AG08395 (cell line): ENCODE measurements around the gene GOLGA3.
A peak's percentile ranks its signal among the peaks of the same experiment; 100 is the strongest.
"Not testable (repeated sequence)": the region's sequence is repeated elsewhere in the genome, so short reads cannot be mapped to it uniquely, and the experiment has no call there.

Source experiments
- DNase-seq: peaks from one replicate; pipeline ENCODE4 v3.0.0; 2012; ENCODE audit warnings: mixed read lengths, low spot score

Gene GOLGA3, protein sequence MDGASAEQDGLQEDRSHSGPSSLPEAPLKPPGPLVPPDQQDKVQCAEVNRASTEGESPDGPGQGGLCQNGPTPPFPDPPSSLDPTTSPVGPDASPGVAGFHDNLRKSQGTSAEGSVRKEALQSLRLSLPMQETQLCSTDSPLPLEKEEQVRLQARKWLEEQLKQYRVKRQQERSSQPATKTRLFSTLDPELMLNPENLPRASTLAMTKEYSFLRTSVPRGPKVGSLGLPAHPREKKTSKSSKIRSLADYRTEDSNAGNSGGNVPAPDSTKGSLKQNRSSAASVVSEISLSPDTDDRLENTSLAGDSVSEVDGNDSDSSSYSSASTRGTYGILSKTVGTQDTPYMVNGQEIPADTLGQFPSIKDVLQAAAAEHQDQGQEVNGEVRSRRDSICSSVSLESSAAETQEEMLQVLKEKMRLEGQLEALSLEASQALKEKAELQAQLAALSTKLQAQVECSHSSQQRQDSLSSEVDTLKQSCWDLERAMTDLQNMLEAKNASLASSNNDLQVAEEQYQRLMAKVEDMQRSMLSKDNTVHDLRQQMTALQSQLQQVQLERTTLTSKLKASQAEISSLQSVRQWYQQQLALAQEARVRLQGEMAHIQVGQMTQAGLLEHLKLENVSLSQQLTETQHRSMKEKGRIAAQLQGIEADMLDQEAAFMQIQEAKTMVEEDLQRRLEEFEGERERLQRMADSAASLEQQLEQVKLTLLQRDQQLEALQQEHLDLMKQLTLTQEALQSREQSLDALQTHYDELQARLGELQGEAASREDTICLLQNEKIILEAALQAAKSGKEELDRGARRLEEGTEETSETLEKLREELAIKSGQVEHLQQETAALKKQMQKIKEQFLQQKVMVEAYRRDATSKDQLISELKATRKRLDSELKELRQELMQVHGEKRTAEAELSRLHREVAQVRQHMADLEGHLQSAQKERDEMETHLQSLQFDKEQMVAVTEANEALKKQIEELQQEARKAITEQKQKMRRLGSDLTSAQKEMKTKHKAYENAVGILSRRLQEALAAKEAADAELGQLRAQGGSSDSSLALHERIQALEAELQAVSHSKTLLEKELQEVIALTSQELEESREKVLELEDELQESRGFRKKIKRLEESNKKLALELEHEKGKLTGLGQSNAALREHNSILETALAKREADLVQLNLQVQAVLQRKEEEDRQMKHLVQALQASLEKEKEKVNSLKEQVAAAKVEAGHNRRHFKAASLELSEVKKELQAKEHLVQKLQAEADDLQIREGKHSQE (N-terminal part only)

DNA sequence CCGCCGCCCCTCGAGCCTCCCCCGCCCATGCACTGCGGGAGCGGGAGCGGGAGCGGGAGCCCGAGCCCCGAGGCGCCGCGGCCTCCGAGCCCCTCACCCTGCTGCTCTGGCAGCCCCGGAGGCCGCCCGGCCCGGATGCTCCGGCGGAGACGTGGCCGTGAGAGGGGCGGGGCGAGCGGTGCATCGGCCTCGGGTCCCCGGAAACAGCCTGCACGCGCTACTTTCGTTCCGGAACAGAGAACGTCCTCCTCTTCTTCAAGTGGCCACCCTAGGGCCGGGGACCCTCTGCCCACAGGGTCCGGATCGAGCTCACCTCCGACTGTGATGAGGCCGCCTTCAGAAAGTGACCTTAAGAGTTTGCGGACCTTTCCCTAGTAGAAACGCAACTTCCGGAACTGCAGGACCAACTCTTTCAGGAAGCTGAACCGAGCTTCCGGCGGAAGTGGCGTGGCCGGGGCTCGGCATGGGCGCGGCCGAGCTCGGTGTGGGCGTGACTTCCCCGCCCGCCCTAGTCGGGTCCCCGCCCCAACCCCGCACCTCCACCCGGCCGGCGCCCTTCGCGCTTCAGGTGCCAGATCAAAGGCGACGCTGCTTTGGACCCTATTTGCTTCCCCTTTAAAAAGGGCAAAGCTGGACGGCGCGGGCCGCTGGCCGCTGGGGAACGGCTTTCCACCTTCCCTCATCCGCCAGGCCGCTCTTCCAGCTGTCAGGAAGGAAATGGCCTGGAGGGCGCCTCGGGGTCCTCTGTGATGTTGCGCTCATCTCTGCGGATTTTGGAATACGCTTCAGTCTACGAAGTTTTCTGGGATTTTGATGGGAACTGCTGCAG lies at the start of gene GOLGA3:
Gene GOLGA3, minus strand, starts transcription at position 164 of the 829 bp plus-strand sequence. CDS start 6,741 bp downstream, outside the sequence.
- DNase-seq, result peak; percentile 99

DNA sequence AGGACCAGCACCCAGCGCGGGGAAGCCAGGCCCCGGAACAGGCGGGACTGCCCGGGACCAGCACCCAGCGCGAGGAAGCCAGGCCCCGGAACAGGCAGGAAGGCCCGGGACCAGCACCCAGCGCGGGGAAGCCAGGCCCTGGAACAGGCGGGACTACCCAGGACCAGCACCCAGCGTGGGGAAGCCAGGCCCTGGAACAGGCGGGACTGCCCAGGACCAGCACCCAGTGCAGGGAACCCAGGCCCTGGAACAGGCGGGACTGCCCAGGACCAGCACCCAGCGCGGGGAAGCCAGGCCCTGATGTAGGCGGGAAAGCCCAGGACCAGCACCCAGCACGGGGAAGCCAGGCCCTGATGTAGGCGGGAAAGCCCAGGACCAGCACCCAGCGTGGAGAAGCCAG lies 46.0 kb upstream of the GOLGA3 start:
- not testable (repeated sequence) for DNase-seq

DNA sequence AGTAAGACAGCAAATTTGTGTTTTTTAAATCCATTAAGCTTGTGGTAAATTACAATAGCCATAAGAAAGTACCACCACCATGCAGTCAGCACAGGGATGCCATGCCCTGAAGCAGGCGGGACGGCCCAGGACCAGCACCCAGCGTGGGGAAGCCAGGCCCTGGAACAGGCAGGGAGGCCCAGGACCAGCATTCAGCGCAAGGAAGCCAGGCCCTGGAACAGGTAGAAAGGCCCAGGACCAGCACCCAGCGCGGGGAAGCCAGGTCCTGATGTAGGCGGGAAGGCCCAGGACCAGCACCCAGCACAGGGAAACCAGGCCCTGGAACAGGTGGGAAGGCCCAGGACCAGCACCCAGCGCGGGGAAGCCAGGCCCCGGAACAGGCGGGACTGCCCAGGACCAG lies 45.5 kb upstream of the GOLGA3 start:
- no peak for DNase-seq

DNA sequence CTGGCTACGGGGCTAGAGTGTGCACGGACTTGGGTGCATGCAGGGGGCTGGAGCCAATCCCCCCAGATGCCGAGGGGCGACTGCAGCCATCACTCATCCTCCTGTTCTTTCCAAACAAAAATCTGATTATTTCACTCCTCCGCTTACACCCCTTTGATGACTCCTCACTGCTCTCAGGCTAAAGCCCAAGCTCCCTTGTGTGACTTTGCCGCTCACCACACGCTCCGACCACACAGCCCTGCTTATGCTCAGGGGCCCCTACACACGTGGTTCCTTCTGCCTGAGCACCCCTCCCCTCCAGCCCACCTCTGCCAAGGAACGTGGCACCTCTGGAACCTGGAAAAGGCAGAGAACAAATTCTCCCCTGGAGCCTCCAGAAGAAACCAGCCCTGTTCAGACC lies 45.1 kb upstream of the GOLGA3 start:
- no peak for DNase-seq

DNA sequence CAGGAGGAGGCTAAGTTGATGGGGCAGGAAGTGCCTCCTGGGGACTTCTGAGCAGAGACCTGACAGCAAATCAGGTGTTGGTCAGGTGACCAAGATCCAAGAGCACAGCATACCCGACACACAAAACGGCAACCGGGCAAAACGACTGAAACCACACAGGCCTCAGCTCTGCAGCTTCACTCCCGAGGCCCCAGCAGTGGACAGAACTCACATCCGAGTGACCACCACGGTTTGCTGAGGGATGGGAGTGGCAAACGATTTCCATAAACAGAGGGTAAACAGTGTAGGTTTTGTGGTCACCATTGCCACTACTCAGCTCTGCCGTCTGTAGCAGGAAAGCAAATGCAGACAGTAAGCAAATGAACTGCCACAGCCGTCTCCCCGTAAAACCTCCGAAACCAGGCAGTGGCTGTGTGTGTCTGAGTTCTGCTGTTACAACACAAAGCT lies 44.3 kb upstream of the GOLGA3 start:
- no peak for DNase-seq

DNA sequence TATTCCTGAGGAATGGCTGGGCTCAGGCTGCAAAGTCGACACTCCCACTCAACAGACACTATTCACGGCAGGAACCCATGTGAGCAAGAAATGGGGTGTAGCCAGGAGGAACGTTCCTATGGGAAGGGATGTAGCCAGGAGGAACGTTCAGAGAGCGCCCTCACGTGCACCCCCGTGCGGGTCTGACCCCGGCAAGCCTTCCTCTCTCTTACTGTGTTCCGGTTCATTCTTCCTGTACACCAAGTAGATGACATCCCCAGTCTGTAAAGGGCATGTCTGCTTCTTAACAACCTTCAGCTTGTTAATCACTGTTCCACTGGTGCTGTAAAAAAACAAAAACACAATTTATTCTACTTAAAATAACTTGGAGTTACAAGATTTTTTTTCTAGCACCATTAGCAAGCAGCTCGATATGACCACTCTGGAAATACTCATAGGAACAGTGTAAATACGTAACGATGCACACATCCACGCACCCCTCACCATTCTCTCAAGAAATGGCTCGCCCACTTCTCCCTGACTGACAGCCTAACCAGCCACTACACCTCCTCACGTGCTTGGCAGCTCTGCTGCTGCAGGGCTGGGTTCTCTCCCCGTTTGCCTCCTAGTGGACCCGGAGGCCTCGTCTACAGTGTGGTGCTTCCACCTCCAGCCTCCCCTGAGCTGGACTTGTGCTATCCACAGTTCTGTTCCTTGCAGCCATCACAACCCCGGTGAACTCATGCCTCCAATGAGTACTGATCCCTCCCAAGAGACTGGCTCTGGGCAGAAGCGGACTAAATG lies 43.6 kb upstream of the GOLGA3 start:
- DNase-seq, result no peak

DNA sequence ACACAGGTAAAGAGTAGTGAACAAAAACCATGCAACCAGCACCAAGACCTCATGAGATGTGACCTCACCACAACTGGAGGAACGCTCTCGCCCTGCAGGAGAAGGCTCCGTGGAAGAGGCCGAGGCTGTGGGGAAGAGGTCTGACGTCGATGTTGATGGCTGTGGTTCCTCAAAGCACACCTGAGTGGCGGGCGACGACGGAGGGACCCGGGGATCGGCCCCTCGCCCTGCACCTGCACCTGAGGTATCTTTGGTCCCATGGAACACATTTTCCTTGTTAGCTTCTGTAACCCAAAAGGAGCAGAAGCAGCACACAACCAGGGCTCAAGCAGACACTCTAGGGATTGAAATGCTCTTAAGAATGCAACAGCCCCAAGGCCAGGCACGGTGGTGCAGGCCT lies 40.9 kb upstream of the GOLGA3 start:
- no peak for DNase-seq

DNA sequence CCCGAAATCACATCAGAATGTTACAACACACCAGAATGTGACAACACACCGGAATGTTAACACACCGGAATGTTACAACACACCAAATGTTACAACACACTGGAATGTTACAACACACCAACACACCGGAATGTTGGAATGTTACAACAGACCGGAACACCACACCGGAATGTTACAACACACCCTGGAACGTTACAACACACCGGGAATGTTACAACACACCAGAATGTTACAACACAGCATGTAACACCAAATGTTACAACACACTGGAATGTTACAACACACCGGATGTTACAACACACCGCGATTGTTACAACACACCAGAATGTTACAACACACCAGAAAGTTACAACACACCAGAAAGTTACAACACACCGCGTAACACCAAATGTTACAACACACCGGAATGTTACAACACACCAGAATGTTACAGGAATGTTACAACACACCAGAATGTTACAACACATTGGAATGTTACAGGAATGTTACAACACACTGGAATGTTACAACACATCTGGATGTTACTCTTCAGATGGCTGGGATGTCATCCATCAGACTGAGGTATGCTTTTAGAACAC lies 37.7 kb upstream of the GOLGA3 start:
- peak; percentile 28 for DNase-seq

DNA sequence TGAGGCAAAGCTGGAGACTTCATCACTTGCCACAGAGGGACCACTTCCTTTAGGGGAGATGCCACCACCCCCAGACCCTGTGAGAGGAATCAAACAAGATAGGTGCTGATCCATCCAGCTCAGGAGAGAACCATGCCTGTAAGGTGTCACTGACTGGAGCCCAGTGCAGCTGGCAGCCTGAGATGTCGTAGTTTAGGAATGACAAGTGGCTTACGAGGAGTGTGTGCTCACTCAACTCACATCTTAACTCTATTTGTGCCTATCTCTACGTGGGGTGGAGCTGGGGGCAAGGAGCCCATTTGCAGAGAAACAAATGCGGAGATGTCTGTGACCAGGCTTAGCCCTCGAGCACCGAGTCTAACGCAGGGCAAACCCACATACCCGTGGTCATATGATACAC lies 32.9 kb upstream of the GOLGA3 start:
- no peak for DNase-seq

DNA sequence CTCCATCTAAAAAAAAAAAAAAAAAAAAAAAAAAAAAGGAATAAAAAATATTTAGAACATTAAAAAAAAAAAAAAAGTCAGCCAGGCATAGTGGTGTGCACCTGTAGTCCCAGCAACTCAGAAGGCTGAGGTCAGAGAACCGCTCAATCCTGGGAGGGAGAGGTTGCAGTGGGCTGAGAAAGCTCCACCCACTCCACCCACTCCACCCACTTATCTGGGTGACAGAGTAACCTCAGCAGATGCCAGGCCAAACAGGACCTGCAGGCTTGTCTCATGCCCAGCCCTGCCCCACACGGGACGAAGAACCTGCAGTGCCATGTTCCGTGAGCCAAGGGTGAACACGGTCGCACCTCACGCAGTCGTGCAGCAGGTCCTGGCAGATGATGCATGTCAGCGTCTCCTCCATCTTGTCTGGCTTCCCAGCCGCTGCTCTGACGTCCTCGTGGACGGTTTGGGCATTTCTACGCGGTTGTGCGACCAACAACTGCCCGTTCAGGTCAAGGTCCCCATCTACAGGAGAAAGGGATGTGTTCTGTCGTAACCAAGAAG lies 30.1 kb upstream of the GOLGA3 start:
- no peak for DNase-seq

DNA sequence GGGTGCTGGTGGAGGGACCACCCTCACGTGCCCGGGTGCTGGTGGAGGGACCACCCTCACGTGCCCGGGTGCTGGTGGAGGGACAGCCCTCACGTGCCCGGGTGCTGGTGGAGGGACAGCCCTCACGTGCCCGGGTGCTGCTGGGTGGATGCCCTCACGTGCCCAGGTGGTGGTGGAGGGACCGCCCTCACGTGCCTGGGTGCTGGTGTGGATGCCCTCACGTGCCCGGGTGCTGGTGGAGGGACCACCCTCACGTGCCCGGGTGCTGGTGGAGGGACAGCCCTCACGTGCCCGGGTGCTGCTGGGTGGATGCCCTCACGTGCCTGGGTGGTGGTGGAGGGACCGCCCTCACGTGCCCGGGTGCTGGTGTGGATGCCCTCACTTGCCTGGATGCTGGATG lies 28.4 kb upstream of the GOLGA3 start:
- DNase-seq, result not testable (repeated sequence)

DNA sequence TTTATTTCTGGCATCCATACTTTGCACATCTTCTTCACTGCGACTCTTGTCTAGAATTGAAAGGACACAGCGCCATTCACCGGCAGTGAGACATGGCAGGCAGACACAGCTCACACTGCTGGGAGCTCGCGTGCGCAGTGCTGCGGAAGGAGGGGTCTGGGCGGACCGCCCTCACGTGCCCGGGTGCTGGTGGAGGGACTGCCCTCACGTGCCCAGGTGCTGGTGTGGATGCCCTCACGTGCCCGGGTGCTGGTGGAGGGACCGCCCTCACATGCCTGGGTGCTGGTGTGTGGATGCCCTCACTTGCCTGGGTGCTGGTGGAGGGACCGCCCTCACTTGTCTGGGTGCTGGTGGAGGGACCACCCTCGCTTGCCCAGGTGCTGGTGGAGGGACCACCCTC lies 27.9 kb upstream of the GOLGA3 start:
- no peak for DNase-seq

DNA sequence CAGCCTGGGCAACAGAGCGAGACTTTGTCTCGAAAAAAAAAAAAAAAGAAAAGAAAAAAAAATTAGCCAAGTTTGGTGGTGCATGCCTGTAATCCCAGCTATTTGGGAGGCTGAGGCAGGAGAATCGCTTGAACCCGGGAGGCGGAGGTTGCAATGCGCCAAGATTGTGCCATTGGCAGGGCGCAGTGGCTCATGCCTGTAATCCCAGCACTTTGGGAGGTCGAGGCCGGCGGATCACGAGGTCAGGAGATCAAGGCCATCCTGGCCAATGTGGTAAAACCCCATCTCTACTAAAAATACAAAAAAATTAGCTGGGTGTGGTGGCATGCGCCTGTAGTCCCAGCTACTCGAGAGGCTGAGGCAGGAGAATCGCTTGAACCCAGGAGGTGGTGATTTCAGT lies 26.5 kb upstream of the GOLGA3 start:
- not testable (repeated sequence) for DNase-seq

DNA sequence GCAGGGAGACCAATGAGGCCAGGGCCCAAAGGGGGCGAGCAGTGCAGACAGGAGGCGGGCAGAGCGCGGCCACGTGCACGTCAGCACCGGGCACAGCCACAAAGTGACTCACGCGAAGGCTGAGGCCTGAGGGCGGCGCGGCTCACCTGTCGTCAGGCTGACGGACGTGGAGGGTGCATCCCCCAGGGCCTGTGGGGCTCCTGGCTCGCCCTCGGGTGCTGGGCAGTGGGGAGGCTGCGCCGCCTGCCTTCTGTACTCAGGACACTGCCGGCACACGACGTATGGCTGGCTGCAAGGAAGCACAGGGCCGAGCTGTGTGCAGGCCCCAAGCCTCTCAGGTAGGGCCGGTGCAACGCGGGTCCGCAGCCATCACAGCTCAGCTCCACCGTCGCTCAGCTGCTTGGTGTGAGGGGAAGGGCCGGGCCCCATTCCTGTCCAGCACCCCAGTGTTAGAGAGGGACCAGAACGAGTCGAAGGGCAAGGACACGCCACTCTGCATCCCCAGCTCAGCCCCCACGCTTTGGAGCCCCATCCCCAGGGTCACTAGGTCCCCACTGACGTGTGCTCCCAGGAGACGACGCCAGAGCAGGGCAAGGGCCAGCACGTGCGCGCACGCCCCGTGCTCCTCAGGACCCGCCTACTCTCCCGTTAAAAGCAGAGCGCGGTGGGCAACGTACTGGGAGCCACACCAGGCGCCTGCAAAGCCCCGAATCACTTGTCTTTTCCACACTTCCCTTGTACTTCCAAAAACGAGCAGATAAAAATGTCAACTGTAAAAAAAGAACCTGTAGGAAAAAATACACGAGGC lies 24.8 kb upstream of the GOLGA3 start:
- no peak for DNase-seq

DNA sequence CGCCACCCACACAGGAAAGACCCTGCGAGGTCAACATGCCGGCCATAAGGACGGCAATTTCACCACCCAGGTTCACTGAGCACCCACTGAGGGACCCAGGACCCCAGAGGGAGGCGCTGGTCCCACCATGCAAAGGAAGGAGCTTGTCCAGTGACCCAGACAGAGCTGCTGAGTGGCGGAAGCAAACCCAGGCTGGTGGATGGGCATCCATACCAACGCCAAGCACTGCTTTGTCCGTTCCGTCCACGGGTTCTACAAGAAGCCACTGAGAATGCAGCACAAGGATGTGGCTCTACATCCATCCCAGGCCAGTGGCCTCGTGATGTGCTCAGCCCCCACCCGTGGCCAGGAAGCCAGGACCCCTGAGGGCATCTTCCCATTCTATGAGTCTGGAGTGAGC lies 23.8 kb upstream of the GOLGA3 start:
- DNase-seq, result no peak

DNA sequence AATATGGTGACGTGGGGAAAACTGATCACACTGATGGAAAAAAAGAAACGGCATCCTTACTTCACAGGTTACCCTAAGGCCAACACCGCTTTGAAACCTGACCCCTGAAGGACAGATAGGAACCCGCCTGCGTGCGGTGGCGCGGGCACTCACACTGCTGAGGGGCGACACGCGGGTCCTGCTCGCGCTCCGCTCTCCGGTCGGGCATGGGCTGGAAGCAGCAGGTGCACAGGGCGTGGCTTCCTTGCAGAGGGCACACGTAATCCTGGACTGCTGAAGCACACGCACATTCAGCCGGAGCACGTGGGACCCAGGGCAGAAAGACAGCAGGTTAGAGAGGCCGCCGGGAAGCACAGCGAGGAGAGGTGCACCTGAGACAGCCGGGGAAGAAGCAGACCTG lies 22.8 kb upstream of the GOLGA3 start:
- no peak for DNase-seq

DNA sequence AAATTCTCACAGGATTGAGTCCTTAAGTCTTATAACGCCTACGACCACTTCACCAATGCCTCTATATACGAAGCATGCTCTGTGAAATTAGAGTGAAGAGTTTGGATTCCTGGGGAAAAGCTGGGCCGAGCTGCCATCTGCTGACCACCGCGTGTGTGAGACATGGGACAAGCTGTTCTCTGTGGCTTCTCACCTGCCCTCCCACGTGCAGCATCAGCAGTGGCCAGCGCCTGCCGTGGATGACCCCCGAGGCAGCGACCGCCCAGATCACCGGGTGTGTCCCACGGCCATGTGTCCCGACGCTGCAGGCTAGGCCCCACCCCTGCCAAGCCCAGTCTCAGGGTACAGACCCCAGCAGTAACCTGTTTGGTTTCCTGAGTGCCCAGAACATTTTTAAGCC lies 21.6 kb upstream of the GOLGA3 start:
- DNase-seq, result no peak

DNA sequence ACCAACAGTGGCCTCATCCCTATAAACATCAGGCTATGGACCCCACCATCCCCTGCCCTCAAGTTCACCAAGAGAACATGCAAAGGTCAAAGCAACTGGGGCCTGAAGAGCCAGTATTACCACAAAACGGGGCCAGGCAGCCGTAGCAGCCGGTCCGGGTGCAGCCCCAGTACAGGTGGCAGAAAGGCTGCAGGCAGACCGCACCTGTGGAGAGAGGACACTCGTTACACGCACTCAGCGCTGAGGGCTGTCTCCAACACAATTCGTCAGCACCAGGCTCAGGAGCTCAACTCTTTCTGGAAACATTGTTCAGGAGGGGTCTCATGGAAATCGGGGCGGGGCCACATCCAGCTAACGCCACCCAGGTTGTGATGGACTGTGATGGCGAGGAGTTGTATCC lies 19.9 kb upstream of the GOLGA3 start:
- DNase-seq, result no peak
